ENCODE results near the gene CSNK1D.

Gene CSNK1D

GRCh38 chr17:82309656-82310570 lies 36.4 kb upstream of the CSNK1D start:
- no peak for DNase-seq

DNA sequence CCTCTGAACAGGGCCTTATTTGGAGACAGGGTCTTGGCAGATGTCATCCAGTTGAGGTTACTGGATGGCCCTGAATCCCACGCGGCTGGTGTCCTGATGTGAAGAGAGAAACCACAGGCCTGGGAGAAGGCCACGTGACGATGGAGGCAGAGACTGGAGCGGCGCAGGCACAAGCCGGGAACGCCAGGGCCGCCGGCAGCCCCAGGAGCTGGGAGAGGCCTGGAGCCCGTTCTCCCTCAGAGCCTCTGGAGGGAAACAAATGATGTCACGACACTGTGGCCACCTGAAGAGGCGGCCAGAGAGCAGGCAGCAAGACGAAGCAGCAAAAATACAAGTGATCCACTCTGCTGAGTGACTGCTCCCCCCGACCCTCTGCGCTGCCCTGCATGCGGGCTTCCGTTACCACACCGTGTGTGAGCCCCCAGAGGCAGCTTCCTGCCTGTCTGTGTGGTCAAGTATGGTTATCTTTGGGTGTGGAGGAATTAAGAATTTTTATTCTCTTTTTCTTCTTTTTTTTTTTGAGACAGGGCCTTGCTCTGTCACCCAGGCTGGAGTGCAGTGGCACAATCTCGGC lies 32.3 kb upstream of the CSNK1D start:
- no peak for DNase-seq

DNA sequence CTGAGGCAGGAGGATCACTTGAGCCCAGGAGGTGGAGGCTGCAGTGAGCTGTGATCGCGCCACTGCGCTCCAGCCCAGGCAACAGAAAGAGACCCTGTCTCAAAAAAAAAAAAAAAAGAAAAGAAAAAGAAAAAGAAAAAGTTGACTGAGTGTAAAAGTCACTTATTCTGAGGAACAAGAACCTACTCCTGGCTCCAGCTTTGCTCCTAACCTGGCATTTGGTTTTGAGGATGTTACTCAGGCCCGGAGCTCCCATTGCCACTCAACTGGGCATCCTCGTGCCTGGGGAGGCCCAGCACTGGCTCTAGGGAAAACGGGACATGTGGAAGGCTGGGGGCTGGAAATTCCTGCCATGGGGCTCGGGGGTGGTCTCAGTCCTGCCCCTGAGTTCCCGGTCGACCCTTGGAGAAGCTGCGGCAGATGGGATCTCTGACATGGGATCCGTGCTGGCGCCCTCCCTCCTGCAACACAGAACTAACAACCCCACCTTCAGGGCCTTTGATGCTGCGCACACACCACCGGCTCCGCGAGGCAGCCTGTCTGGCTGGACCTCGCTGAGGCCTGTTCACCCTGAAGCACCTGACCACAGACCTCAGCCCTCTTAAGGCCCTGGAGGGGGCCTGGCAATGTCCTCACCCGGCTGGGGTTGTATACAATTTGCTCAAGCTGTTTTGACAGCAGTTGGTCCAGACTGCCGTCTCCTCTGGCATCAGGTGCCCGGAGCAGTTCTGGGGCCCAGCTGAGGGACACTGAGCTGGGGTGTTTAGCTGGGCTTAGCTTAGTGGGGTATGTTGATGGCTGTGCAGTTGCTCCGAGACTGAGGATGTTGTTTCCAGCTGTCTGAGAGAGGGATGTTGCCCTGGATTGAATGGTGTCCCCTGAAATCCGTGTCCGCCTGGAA lies 31.6 kb upstream of the CSNK1D start:
- DNase-seq, result no peak

DNA sequence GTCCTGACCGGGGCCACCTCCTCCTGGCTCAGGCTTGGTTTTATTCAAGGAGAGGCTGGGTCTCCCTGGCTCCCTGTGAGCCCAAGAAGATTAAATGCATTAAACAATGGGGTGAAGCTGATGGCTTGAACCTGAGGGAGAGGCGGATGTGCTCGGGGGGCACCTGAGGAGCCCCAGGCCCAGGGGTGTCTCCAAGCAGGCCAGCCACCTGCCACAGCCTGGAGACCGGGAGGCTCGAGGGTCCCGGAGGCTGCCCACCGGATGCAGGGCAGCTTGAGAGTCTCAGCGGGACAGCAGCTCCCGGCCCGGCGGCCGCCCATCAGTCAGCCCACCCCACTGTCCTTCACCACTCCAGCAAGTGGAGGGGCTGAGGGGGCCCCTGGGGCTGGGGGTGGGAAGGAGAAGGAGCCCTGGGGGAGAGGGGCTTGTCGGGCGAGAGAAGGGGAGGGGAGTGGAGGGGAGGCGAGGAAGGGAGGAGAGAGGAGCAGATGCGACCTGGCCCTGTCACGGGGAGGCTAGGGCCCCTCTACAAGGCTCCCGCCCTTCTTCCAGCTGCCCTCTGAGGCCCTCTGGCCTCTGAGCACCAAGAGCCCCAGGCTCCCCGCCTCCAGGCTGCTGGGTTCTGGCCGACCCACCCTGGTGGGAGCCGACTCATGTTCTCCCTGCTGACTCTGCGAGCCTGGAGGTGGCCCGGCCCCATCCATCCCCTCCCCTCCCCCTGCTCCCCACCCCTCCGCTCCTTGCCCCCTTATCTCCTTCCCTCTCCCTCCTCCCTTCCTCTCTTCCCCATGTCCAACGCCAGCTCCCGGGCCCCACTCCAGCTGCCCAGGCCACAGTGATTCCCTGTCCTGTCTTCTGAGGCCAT lies 30.7 kb upstream of the CSNK1D start:
- no peak for DNase-seq

- DNase-seq, result no peak
Measured at GRCh38 chr17:82302991-82303943, 29.8 kb upstream of the CSNK1D start.

- DNase-seq, result no peak
Measured at GRCh38 chr17:82302568-82302963, 29.1 kb upstream of the CSNK1D start.

DNA sequence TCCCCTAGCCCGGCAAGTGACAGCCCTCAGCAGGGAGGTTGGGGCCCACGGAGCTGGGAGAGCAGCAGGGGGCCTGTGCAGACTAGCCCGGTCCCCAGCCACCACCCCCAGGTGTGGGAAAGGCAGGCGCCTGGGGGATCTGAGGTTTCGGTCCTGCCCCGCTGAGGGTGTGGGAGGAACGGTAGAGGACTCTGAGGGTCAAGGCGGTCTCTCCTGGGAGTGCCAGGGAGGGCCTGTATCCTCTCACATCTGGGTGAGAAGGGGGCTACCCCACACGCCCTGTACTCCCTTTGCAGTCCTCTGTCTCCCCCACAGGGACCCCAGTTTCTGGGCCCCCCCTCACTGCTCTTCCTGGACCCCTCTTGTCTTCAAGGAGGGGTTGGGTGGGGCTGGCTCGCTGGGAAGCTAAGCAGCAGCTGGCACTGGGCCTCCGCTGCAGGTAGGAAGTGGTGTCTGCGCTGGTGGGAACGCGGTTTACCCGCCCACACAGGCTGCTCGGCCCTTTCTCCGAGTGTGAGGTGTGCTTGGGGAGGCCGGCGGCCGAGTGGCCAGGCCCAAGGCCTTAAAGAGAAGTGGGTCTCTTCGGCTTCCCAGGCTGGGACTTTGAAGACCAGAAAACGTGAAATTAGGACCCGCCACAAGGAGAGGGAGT lies 28.5 kb upstream of the CSNK1D start:
- no peak for DNase-seq

GRCh38 chr17:82301300-82301915 lies 27.9 kb upstream of the CSNK1D start:
- DNase-seq, result no peak

DNA sequence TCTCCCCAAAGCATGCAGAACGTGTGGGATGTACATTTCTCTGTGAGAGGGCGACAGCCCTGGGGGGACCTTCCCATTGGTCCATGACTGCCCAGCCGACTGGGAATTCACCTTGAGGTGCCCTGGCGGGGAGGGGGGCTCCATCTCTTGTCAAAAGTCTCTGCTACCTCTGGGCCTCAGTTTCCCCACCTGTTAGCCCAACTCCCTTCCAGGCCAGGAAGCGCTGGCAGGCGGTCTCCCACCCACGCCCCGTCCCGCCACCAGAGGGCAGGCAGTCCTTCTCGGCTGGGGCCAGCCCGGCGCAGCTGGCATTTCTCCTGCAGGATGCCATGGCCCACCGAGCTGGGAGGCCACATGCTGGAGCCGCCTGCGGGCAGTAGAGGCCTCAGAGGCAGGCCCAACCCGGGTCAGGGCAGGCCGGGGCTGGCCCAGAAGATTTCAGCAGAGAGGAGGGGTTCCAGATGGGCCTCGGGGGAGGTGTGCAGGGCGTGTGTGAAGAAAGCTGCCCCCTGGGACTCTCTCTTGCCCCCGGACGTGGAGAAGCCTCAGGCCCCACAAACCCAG lies 27.3 kb upstream of the CSNK1D start:
- DNase-seq, result no peak

GRCh38 chr17:82300228-82300627 lies 26.7 kb upstream of the CSNK1D start:
- no peak for DNase-seq

GRCh38 chr17:82299452-82299851 lies 26.0 kb upstream of the CSNK1D start:
- DNase-seq, result no peak

- no peak for DNase-seq
Measured at GRCh38 chr17:82298538-82299421, 25.3 kb upstream of the CSNK1D start.

DNA sequence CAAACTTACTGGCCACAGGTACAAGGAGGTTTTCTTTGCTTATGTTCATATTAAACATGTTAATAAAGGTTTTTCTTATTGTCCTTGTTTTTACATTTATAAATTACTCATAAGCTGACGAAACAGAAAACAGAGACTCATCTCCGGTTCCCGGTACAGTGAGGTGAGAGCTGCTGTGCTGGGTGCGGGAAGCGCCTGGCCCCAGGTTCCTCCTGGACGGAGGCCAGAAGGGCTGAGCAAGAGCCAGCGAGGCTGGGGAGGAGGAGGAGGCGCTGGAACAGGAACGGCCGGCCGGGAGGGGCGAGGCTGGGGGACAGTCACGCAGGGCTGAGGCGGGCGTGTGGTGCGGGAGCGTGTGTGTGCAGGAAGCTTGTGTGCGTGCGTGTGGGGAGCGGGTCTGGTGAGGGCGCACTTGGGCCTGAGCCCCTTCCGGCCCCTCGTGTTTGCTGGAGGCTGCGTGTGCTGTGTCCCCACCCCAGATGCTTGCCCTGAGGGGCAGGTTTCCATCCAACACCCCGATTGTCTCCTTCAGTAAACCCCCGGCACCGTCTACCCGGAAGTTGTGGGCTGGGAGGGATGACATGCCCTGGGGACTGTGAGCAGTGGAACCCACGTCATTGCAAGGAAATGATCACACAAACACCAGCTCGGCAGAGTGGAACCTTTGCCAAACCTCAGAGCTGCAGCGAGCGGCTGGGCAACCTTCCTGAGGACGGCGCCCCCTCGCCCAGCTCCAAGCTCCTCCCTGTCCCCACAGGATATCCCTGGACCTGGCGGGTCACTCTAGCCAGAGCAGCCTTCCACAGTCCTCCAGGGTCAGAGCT lies 24.4 kb upstream of the CSNK1D start:
- DNase-seq, result no peak

GRCh38 chr17:82297280-82297713 lies 23.8 kb upstream of the CSNK1D start:
- no peak for DNase-seq

DNA sequence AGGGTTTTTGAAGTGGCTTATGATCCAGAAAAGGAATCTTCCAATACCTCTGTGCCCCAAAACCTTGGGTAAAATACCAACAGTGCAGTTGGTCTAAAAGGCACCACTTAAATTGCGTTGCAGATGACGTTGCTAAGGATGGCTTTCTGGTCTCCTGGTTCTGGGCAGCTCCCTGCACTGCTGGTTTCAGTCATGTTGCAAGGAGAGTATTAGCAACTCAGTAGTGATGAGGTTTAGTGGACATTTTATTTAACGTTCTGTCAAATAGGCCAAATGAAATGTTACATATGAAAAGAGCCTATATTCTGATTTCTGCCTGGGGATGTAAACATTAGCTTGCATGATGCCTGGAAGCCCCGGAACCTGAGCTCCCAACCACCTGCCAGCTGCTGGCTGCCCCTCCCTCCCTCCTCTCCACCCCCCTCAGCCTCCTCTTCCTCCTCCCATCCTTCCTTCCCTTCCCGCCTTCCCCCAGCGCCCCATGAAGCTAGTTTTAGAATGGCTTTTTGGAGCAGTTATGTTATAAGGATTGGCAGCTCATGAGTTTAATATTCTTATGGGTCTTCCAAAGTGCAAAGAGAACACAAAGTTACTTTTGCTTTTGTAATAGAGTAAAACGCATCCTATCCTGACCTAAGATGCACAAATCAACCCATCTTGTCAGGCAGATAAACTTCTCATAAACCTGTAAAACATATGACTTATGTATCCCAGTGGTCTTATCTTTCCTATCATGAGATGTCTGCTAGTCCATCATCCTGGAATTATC lies 23.2 kb upstream of the CSNK1D start:
- no peak for DNase-seq

DNA sequence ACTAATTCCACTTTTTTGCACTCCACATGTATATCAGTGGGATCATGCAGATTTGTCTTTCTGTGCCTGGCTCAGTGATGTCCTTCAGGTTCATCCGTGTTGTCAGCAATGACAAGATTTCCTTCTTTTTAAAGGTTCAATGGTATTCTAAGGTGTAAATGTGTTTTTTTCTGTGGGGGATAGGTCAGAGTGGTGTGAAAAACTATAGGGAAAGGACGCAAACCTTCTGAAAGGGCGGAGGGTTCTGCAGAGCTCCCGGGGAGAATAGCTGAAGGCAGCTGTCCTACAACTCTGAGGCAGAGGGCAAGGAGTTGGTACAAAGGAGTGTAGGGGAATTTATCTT lies 21.9 kb upstream of the CSNK1D start:
- no peak for DNase-seq

Measured in NCI-H187 (cell line).